OCI-LY3 (cell line): ENCODE measurements around the gene COL9A2.

Experiments used
- EZH2phosphoT487 ChIP-seq: fragments of 200-600 bp; shearing (Covaris generic); IDR thresholded peaks from 2 replicates; pipeline ENCODE4 v1.6.1; 2018; ENCODE audit warnings: antibody characterized with exemption, mixed run types, low read depth
- TF ChIP-seq, protein P1 (sequence below): fragments of 200-600, 300-600 bp; sonication (generic); IDR thresholded peaks from 2 replicates; pipeline ENCODE4 v1.5.1; 2014; ENCODE audit warnings: antibody characterized with exemption, low read length, low read depth

DNA sequence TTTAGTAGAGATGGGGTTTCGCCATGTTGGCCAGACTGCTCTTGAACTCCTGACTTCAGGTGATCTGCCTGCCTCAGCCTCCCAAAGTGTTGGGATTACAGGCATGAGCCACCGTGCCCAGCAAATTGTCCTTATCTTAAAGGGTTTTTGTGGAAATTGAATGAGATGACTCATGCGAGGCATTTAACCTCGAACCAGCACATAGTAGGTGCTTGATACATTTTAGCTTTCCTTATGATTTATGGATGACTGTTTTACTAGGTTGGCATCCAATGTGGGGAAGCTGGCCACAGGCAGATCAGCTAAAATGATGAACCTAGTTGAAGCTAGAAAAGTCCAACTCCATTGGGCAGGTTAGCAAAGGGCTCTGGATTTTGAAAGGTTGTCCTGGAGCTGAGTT, 1.4 kb upstream of the COL9A2 start:
- TF ChIP-seq, protein P1, sequence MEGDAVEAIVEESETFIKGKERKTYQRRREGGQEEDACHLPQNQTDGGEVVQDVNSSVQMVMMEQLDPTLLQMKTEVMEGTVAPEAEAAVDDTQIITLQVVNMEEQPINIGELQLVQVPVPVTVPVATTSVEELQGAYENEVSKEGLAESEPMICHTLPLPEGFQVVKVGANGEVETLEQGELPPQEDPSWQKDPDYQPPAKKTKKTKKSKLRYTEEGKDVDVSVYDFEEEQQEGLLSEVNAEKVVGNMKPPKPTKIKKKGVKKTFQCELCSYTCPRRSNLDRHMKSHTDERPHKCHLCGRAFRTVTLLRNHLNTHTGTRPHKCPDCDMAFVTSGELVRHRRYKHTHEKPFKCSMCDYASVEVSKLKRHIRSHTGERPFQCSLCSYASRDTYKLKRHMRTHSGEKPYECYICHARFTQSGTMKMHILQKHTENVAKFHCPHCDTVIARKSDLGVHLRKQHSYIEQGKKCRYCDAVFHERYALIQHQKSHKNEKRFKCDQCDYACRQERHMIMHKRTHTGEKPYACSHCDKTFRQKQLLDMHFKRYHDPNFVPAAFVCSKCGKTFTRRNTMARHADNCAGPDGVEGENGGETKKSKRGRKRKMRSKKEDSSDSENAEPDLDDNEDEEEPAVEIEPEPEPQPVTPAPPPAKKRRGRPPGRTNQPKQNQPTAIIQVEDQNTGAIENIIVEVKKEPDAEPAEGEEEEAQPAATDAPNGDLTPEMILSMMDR = no peak
- TF ChIP-seq EZH2phosphoT487 = no peak
